Neural cell (in vitro differentiated cells): ENCODE data around the gene POLD4. TPM values are rescaled to one million over a fixed set of nuclear protein-coding genes. Genes with fewer than 3 reads are reported as not detected.

ENCODE experiments used
- H2AFZ ChIP-seq: fragments of 200-600, 300-800 bp; sonication (generic), shearing (Covaris generic); 2 replicates; pipeline ENCODE4 v1.6.0; 2014; ENCODE audit warnings: low read depth, mild to moderate bottlenecking, antibody characterized with exemption, low read length, moderate library complexity
- H3F3A ChIP-seq: fragments of 200-600 bp; shearing (Covaris generic); 2 replicates; pipeline ENCODE4 v1.6.1; 2016; ENCODE audit warnings: mild to moderate bottlenecking, moderate library complexity, mixed read lengths, antibody characterized with exemption, low read length; ENCODE audit not compliant: insufficient read depth, poor library complexity, severe bottlenecking
- H3K27ac ChIP-seq: fragments of 200-600, 300-800 bp; sonication (generic), shearing (Covaris generic); 2 replicates; pipeline ENCODE4 v1.5.1; 2014; ENCODE audit warnings: mild to moderate bottlenecking, low read length, moderate library complexity
- H3K27me3 ChIP-seq: fragments of 300-800, 200-600 bp; sonication (generic), shearing (Covaris generic); 2 replicates; pipeline ENCODE4 v1.6.0; 2014; ENCODE audit warnings: mild to moderate bottlenecking, low read depth, low read length, moderate library complexity; ENCODE audit not compliant: insufficient read depth
- H3K36me3 ChIP-seq: fragments of 300-800, 200-600 bp; sonication (generic), shearing (Covaris generic); 2 replicates; pipeline ENCODE4 v1.5.1; 2014; ENCODE audit warnings: mild to moderate bottlenecking, antibody characterized with exemption, low read length, moderate library complexity; ENCODE audit not compliant: insufficient read depth
- H3K4me2 ChIP-seq: fragments of 300-800, 200-600 bp; sonication (generic), shearing (Covaris generic); 2 replicates; pipeline ENCODE4 v1.6.0; 2014; ENCODE audit warnings: mild to moderate bottlenecking, low read length
- H3K4me3 ChIP-seq: fragments of 300-800, 200-600 bp; sonication (generic), shearing (Covaris generic); 2 replicates; pipeline ENCODE4 v1.5.1; 2014; ENCODE audit warnings: mild to moderate bottlenecking, low read length, moderate library complexity
- H3K79me2 ChIP-seq: fragments of 200-600 bp; shearing (Covaris generic); replicated peaks from 2 replicates; pipeline ENCODE4 v1.6.0; 2014; ENCODE audit warnings: mild to moderate bottlenecking, low read length, moderate library complexity; ENCODE audit not compliant: insufficient read depth
- H3K9ac ChIP-seq: fragments of 300-800, 200-600 bp; sonication (generic), shearing (Covaris generic); 2 replicates; pipeline ENCODE4 v1.6.1; 2016; ENCODE audit warnings: mild to moderate bottlenecking, low read length, mixed read lengths
- H3K9me2 ChIP-seq: fragments of 200-600 bp; shearing (Covaris generic); 2 replicates; pipeline ENCODE4 v1.6.1; 2016; ENCODE audit warnings: mild to moderate bottlenecking, low read length, mixed read lengths; ENCODE audit not compliant: insufficient read depth
- H3K9me3 ChIP-seq: fragments of 200-600, 300-800 bp; sonication (generic), shearing (Covaris generic); 2 replicates; pipeline ENCODE4 v1.6.1; 2016; ENCODE audit warnings: mild to moderate bottlenecking, mixed run types, low read length, moderate library complexity, mixed read lengths
- H4K20me1 ChIP-seq: fragments of 200-600 bp; shearing (Covaris generic); 2 replicates; pipeline ENCODE4 v1.6.1; 2016; ENCODE audit warnings: mild to moderate bottlenecking, mixed run types; ENCODE audit not compliant: insufficient read depth
- EP300 ChIP-seq: fragments of 450-650 bp; conservative IDR thresholded peaks from 2 replicates; pipeline ENCODE4 v1.6.1; 2014; ENCODE audit warnings: antibody characterized with exemption, mild to moderate bottlenecking, moderate library complexity; ENCODE audit not compliant: poor library complexity, severe bottlenecking
- EZH2 ChIP-seq: fragments of 200-600, 300-800 bp; shearing (Covaris generic), sonication (generic); IDR thresholded peaks from 2 replicates; pipeline ENCODE4 v1.6.1; 2014; ENCODE audit warnings: antibody characterized with exemption, low read length, borderline replicate concordance, mild to moderate bottlenecking; ENCODE audit not compliant: insufficient read depth, poor library complexity, severe bottlenecking
- MXI1 ChIP-seq: fragments of 450-650 bp; conservative IDR thresholded peaks from 2 replicates; pipeline ENCODE4 v1.6.1; 2014; ENCODE audit warnings: antibody characterized with exemption, mild to moderate bottlenecking; ENCODE audit not compliant: poor library complexity, severe bottlenecking
- POLR2AphosphoS5 ChIP-seq: IDR thresholded peaks from 2 replicates; pipeline ENCODE4 v1.6.1; 2012
- RAD21 ChIP-seq: fragments of 450-650 bp; conservative IDR thresholded peaks from 2 replicates; pipeline ENCODE4 v1.6.1; 2014; ENCODE audit warnings: antibody characterized with exemption, mild to moderate bottlenecking, moderate library complexity
- SMC3 ChIP-seq: fragments of 450-650 bp; conservative IDR thresholded peaks from 2 replicates; pipeline ENCODE4 v1.6.1; 2014; ENCODE audit warnings: antibody characterized with exemption, mild to moderate bottlenecking, moderate library complexity; ENCODE audit not compliant: poor library complexity
- TAF1 ChIP-seq: IDR thresholded peaks from 2 replicates; pipeline ENCODE4 v1.6.1; 2012; ENCODE audit warnings: low read depth
- polyA plus RNA-seq: library from polyadenylated mRNA; depleted of rRNA; stranded (reverse); fragments of >200 nt; gene quantifications from 2 replicates; pipeline ENCODE4 v1.2.3, GENCODE V29; 2014
- TF ChIP-seq, protein P1 (sequence below): IDR thresholded peaks from 2 replicates; pipeline ENCODE4 v1.6.1; 2012; ENCODE audit warnings: borderline replicate concordance
- TF ChIP-seq, protein P2 (sequence below): fragments of 450-650 bp; IDR thresholded peaks from 2 replicates; pipeline ENCODE4 v1.5.1; 2014; ENCODE audit warnings: antibody characterized with exemption, mild to moderate bottlenecking, moderate library complexity; ENCODE audit not compliant: poor library complexity, severe bottlenecking

The POLD4 gene
- polyA plus RNA-seq, 1 donor from 2014 or later = 6.8 TPM

DNA sequence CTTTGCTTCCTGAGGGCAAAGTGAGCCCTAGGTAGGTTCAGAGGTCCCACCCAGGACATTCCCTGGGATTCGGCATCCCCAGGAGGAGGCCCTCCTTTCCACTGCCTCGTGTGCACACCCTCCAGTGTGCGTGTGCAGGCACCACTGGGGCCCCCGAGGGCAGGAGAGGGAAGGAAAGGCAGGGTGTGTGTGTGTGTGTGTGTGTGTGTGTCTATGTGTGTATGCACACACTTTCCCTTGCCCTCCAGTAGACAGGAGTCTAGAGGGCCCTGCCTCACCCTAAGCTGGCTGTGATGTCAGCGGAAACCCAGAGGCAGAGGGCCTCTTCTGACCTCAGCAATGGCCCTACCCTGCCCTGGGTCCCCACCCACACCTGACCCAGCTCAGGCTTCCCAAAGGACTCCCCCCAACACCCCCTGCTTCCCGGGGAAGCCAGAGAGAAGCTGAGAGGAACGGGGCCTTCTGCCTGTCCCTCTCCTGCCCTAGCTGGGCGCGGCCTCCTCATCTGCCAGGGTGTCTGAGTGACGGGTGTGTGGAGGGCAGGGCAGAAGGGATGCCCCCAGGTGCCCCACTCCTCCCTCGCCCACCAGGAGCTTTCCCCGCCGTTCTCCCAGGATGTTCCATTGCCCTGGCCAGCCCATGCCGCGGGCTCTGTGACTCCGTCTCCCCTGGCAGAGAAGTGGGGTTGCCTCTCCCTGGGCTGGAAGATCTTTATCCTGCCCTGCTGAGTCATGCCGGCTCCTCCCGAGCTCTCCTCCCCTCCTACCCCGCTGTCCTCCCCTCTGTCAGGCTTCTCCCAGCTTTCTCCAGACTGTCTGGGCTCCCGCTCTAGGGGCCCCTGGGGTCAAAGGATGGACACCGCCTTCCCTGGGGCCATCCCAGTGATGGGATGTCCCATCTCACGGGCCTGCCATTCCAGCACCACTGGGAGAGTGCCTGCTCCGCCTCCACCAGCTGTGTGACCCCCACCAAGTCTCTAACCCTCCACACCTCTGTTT, 26.0 kb upstream of the POLD4 start:
- Histone ChIP-seq H3K9me2 (no peaks in the 10 kb centered on the region), H3K4me3 (no peak overlapping the region), H3K36me3 (no peaks in the 10 kb centered on the region), H3K9me3 (no peaks in the 10 kb centered on the region), H3K27ac (no peak overlapping the region), H3F3A (no peaks in the 10 kb centered on the region), H3K4me2 (no peak overlapping the region), H3K79me2 (no peaks in the 10 kb centered on the region), H2AFZ (no peak overlapping the region), H3K9ac (no peak overlapping the region), H4K20me1 (no peaks in the 10 kb centered on the region), H3K27me3 (peaks cover 19% of the 10 kb centered on the region)
- TF ChIP-seq TAF1 = no peak
- TF ChIP-seq, protein P1, sequence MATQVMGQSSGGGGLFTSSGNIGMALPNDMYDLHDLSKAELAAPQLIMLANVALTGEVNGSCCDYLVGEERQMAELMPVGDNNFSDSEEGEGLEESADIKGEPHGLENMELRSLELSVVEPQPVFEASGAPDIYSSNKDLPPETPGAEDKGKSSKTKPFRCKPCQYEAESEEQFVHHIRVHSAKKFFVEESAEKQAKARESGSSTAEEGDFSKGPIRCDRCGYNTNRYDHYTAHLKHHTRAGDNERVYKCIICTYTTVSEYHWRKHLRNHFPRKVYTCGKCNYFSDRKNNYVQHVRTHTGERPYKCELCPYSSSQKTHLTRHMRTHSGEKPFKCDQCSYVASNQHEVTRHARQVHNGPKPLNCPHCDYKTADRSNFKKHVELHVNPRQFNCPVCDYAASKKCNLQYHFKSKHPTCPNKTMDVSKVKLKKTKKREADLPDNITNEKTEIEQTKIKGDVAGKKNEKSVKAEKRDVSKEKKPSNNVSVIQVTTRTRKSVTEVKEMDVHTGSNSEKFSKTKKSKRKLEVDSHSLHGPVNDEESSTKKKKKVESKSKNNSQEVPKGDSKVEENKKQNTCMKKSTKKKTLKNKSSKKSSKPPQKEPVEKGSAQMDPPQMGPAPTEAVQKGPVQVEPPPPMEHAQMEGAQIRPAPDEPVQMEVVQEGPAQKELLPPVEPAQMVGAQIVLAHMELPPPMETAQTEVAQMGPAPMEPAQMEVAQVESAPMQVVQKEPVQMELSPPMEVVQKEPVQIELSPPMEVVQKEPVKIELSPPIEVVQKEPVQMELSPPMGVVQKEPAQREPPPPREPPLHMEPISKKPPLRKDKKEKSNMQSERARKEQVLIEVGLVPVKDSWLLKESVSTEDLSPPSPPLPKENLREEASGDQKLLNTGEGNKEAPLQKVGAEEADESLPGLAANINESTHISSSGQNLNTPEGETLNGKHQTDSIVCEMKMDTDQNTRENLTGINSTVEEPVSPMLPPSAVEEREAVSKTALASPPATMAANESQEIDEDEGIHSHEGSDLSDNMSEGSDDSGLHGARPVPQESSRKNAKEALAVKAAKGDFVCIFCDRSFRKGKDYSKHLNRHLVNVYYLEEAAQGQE = no peak
- no peak for TF ChIP-seq EZH2
- TF ChIP-seq RAD21 = no peak
- no peak for TF ChIP-seq POLR2AphosphoS5
- no peak for TF ChIP-seq MXI1
- TF ChIP-seq, protein P2, sequence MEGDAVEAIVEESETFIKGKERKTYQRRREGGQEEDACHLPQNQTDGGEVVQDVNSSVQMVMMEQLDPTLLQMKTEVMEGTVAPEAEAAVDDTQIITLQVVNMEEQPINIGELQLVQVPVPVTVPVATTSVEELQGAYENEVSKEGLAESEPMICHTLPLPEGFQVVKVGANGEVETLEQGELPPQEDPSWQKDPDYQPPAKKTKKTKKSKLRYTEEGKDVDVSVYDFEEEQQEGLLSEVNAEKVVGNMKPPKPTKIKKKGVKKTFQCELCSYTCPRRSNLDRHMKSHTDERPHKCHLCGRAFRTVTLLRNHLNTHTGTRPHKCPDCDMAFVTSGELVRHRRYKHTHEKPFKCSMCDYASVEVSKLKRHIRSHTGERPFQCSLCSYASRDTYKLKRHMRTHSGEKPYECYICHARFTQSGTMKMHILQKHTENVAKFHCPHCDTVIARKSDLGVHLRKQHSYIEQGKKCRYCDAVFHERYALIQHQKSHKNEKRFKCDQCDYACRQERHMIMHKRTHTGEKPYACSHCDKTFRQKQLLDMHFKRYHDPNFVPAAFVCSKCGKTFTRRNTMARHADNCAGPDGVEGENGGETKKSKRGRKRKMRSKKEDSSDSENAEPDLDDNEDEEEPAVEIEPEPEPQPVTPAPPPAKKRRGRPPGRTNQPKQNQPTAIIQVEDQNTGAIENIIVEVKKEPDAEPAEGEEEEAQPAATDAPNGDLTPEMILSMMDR = no peak
- no peak for TF ChIP-seq EP300
- no peak for TF ChIP-seq SMC3

DNA sequence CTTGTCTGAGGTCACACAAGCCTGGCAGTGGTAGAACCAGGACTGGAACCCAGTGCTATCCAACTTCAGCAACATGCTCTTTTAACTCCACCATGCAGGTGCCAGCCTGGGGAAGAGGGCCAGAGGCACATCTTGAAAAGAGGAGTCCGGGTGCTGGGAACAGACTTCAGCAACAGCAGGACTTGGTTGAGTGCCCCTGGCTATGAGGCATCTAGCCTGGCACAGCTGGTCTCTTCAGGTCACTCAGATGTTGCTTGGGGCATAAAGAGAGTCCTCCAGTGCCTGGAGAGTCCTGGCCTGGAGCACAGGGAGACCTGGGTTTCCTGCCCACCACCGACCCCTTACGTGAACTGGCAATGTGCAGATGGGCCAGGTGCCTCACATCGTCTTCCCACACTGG, 25.2 kb upstream of the POLD4 start:
- H3K36me3 ChIP-seq = no peaks in the 10 kb centered on the region
- no peaks in the 10 kb centered on the region for H3K9me3 ChIP-seq
- no peaks in the 10 kb centered on the region for H3K9me2 ChIP-seq
- no peak overlapping the region for H3K27ac ChIP-seq
- no peaks in the 10 kb centered on the region for H4K20me1 ChIP-seq
- no peak overlapping the region for H3K4me2 ChIP-seq
- no peaks in the 10 kb centered on the region for H3F3A ChIP-seq
- H3K4me3 ChIP-seq = no peak overlapping the region
- no peak overlapping the region for H2AFZ ChIP-seq
- TF ChIP-seq MXI1 (no peak), EP300 (no peak), EZH2 (no peak), SMC3 (no peak), TAF1 (no peak), POLR2AphosphoS5 (no peak), RAD21 (no peak)
- TF ChIP-seq, protein P1 = no peak
- TF ChIP-seq, protein P2 = no peak
- peaks cover 27% of the 10 kb centered on the region for H3K27me3 ChIP-seq
- no peaks in the 10 kb centered on the region for H3K79me2 ChIP-seq
- H3K9ac ChIP-seq = no peak overlapping the region
